Measurements from ENCODE around the gene TMEM9.
"Not testable (repeated sequence)": the region's sequence is repeated elsewhere in the genome, so short reads cannot be mapped to it uniquely, and the experiment has no call there.

The TMEM9 gene

GRCh38 chr1:201172999-201173610 lies 18.8 kb upstream of the TMEM9 start:
- no peak for DNase-seq (ENCODE audit: low spot score)

GRCh38 chr1:201172326-201172725 lies 18.1 kb upstream of the TMEM9 start:
- no peak for DNase-seq (ENCODE audit: low spot score)

GRCh38 chr1:201171063-201172036 lies 17.1 kb upstream of the TMEM9 start:
- no peak for DNase-seq (ENCODE audit: low spot score)

DNA sequence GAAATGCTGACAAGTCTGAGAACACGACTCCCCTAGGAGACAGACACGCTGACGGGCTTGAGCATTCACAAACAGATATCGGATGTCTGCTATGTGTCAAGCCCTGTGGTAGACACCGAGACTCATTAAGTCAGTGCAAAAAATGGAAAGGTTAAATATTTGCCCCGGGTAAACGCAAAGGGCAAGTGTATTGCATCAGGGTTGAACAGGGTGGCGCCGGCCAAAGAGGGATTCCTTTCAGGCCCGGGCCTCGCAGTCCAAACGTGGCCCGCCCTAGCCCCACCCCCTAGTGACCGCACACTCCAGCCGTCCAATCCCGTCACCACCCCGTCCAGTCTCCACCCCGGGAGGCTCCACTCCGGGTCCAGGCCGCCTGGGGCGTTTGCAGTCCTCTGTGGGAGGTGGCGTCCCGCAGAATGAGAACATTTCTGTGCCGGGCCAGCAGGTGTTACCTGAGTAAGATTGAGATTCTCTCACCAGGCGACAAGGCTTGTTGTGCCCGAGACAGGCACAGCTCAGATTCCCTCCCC lies 16.3 kb upstream of the TMEM9 start:
- peak; percentile 93 for DNase-seq (ENCODE audit: low spot score)

DNA sequence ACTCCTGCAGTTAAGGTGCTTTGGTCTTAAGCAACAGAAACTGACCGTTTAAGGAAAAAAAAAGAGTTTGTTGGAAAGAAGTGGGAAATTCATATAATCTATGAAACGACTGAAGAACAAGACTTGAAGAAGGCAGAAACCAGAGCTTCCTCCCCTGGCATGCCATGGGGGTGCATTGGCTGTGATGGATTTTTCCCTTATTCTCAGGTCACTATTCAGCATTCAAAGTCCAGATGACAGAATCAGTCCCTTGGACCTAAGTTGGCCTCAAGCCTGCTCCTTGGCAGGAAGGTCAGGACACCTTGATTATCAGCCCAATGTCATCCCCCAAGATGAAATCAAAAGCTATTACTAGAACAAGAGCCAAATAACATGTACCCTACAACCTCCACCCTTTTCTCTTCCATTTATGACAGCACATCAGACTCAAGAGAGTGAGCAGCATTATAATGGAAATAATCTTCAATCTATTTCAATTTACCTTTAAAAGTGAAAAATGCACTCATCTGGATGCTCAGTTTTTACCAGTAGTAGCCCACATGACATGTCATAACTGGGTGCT lies 15.8 kb upstream of the TMEM9 start:
- no peak for DNase-seq (ENCODE audit: low spot score)

DNA sequence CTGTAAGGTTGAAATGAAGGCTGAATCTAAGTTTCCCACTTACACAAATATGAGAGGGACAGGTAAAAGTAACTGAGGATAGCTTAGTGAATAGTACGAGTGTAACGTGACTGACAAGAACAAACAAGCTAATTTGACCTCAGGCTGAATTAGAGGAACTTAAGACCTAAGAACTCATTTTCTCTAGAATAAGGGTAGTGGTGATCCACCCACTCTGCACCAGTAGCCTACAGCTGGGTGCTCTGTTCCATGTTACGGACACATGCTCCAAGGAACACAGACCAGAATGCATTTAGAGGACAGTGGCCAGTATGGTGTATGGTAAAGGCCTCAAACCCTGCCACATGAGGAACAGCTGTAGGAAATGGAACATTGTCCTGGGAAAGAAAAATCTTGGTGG lies 14.9 kb upstream of the TMEM9 start:
- DNase-seq (ENCODE audit: low spot score), result no peak

DNA sequence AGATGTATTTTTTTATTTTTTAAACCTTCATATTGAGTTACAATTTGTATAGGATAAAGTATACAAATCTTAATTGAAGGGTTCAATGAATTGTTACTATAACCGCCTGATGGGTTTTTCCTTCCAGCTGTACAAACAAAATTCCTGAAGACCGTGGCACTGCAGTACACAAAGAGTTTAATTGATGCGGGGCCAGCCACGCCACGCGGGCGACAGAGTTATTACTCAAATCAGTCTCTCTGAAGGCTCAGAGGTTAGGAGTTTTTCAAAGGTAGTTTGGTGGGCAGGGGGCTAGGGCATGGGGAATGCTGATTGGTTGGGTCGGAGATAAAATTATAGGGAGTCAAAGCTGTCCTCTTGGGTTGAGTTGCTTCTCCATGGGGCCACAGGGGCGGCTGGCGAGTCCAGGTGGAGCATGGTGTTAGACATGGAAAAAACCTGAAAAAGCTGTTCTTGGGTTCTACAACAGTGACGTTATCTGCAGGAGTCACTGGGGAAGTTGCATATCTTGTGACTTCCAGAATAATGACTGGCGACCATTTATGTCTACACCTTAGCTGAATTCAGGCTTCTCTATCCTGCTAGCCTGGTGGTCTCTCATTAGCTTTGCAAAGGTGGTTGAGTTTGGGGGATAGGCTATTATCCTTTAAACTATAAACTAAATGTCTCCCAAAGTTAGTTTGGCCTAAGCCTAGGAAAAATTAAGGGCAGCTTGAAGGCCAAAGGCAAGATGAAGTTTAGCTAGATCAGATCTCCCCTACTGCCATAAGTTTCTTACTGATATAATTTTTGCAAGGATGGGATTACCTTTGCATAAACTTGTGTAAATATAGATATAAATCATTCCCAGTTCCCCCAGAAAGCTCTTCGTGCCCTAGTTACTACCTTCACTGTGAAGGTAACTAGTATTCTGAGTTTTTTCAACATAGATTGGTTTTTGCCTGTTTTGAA lies 13.0 kb upstream of the TMEM9 start:
- DNase-seq (ENCODE audit: low spot score), result no peak

DNA sequence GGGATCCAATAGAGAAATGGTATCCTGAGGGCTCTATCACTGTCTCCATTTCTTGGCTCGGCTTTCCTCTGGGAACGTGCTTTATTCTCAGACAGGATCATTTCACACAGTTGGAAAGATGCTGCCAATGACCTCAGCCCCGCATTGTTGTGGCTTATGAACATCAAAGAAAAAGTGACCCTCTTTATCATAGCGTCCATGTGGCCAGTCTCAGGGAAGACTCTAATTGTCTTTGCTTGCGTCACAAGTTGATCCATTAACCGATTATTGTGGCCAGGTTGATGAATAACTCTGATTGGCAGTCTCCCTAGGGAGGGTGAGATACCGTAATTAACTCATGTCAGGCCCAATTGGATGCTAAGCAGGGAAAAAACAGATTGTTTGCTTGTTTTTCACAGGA lies 10.4 kb upstream of the TMEM9 start:
- no peak for DNase-seq (ENCODE audit: low spot score)

DNA sequence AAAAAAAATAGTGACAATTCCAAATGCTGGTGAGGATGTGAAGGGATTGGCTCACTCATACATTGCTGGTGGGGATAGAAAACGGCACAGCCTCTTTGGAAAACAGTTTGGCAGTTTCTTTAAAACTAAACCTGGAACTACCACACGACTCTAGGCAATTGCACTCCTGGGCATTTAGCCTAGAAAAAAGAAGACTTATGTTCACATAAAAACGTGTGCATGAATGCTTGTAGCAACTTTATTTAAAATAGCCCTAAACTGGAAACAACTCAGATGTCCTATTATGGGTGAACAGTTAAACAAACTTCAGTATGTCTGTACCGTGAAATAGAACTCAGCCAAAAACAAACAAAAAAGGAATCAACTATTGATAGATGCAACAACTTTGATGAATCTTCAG lies 9.4 kb upstream of the TMEM9 start:
- DNase-seq (ENCODE audit: low spot score), result no peak

DNA sequence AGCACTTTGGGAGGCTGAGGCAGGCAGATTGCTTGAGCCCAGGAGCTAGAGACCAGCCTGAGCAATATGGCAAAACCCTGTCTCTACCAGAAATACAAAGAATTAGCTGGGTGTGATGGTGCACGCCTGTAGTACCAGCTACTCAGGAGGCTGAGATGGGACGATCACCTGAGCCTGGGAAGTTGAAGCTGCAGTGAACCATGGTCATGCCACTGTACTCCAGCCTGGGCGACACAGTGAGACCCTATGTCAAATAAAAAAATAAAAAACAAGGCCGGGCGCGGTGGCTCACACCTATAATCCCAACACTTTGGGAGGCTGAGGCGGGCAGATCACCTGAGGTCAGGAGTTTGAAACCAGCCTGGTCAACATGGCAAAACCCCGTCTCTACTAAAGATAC lies 8.8 kb upstream of the TMEM9 start:
- DNase-seq (ENCODE audit: low spot score), result not testable (repeated sequence)

DNA sequence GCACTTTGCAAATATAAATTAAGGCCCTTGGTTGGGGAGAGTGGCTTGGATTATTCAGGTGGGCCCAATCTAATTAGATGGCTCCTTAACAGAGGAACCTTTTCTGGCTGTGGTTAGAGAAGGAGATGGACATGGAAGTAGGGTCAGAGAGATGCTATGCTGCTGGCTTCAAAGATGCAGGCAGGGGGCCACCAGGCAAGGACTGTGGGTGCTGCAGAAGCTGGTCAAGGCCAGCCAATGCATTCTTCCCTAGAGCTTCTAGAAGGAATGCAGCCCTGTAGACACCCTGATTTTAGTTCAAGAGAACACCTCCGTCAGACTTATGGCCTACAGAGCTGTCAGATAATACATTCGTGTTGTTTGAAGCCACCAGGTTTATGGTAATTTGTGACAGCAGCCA lies 3.7 kb upstream of the TMEM9 start:
- DNase-seq (ENCODE audit: low spot score), result no peak

GRCh38 chr1:201156819-201157218 lies 2.5 kb upstream of the TMEM9 start:
- DNase-seq (ENCODE audit: low spot score), result no peak

- no peak for DNase-seq (ENCODE audit: low spot score)
Measured at GRCh38 chr1:201156346-201156745, 2.1 kb upstream of the TMEM9 start.

GRCh38 chr1:201155354-201155753 lies 1.1 kb upstream of the TMEM9 start:
- DNase-seq (ENCODE audit: low spot score), result no peak

- no peak for DNase-seq (ENCODE audit: low spot score)
Measured at GRCh38 chr1:201153474-201154388, 543 bp downstream of the TMEM9 start.

DNA sequence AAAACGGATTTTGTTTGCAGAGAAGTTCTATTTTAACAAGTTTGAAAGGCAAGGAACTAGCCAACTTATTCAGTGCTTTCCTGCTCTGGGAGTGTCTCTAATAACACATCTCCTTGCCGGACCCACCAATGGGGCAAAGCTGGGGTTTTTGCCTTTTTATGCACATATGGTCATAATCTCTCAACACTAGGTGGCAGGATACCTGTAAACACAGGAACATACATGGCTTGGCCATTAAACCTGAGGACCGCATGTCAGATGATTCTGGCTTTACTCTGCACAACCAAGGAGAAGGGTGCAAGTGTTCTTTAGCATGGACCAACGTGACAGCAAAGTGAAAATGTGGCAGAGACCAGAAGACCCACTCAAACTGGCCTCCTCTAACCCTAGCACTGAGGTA lies 4.9 kb downstream of the TMEM9 start:
- DNase-seq (ENCODE audit: low spot score), result no peak

DNA sequence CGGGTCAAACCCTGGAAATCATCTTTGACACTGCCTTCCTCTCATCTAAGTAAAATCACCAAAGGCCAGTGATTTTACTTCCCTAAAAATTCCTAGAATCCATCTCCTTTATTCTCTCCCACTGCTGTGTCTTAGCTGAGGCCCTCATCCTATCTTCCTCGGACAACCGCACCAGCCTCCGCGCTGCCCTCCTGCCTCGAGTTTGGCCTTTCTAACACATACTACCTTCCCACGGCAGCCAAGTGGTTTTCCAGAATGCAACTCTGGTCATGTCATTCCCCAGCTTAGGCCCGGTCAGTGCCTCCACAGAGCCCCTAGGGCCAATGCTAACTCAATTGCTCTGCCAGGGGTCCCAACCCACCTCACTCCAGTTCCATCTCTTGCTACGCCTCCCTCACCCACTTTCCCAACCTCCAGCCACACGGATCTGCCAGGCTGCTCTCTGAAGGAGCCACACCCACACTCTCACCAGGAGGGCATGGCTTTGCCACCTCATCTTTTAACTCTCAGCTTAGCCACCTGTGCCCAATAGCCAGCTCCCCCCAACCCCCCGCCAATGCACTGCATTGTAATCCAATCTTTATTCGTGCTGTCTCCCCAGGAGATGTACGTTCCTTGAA lies 6.8 kb downstream of the TMEM9 start:
- no peak for DNase-seq (ENCODE audit: low spot score)

DNA sequence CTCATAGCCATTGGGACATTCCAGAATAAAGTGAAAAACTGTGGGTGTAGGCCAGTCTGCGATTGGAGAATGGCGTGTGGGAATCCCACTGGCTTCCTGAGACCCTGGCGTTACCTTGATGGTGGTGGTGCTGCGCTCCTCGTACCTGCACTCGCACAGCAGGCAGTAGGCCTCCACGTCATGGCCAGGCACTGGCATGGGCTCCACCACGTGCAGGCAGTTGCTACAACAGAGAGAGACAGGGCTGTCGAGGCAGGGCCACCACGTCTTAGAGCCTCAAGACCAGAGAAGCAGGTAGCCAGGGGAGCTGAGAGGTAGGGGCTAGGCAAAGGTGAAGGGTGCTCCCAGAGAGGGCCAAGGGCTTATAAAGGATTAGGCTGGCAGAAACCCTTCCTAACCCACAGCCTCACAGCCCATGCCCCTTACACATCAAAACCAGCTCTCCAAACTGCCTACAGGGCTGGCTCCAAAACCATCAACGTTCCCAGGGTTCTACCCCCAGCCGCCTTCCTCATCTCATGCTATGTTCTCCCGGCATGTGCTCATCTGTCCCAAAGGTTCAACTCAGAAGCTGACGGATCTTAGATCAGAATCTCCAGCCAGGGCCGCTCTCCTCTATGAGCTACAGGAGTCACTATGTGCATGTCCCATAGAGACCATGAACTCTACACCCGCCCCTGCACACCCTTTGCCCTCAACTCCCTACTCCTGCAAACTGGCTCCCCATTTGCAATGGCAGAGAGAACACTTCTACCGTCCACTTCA lies 7.5 kb downstream of the TMEM9 start:
- no peak for DNase-seq (ENCODE audit: low spot score)

DNA sequence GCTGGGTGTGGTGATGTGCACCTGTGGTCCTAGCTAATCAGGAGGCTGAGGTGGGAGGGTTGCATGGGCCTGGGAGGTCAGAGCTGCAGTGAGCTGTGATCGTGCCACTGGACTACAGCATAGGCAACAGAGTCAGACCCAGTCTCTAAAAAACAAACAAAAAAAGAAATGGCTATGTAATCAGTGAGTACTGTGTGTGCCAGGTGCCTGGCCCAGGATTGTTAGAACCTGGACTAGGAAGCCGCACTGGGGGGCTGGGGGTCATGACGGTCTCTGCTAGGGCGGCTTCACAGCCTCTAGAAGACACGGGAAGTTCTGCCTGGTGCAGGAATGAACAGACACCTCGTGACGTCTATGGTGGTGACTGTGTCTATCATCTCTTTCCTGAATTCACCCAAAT lies 8.5 kb downstream of the TMEM9 start:
- DNase-seq (ENCODE audit: low spot score), result no peak
